Measurements from ENCODE around the gene TSNAXIP1.

The TSNAXIP1 gene

GRCh38 chr16:67773099-67773498, 33.6 kb upstream of the TSNAXIP1 start:
- TF ChIP-seq EZH2phosphoT487 (conservative IDR thresholded peaks at IDR 0.05; ENCODE audit: low read length) (no peak), CTCF (IDR thresholded peaks at IDR 0.05; ENCODE audit: insufficient read depth, low read length, poor library complexity, severe bottlenecking) (no peak)
- no peak overlapping the region for H3K4me3 ChIP-seq (ENCODE audit: insufficient read depth, low read length, poor library complexity, severe bottlenecking)
- no peaks in the 10 kb centered on the region for H3K9me3 ChIP-seq (ENCODE audit: insufficient read depth, low read length)
- H4K20me1 ChIP-seq (ENCODE audit: low read depth, low read length), result no peaks in the 10 kb centered on the region
- no peak overlapping the region for H3K4me2 ChIP-seq (ENCODE audit: low read depth, low read length, poor library complexity, severe bottlenecking)
- no peaks in the 10 kb centered on the region for H3K79me2 ChIP-seq (ENCODE audit: insufficient read depth, low read length)
- no peaks in the 10 kb centered on the region for H3K27me3 ChIP-seq (ENCODE audit: low read length)
- H2AFZ ChIP-seq (ENCODE audit: low read depth, low read length, severe bottlenecking), result no peak overlapping the region
- H3F3A ChIP-seq (ENCODE audit: insufficient read depth), result no peaks in the 10 kb centered on the region
- no peaks in the 10 kb centered on the region for H3K9me2 ChIP-seq (replicated peaks; ENCODE audit: insufficient read depth, low read length)
- H3K36me3 ChIP-seq (ENCODE audit: low read length), result no peaks in the 10 kb centered on the region
- H3K9ac ChIP-seq (ENCODE audit: low read length), result no peak overlapping the region
- H3K27ac ChIP-seq (ENCODE audit: low read depth, low read length), result no peak overlapping the region

GRCh38 chr16:67773569-67774456, 32.9 kb upstream of the TSNAXIP1 start:
- Histone ChIP-seq H3K36me3 (ENCODE audit: low read length) (no peaks in the 10 kb centered on the region), H3K27ac (ENCODE audit: low read depth, low read length) (no peak overlapping the region), H3K9me2 (replicated peaks; ENCODE audit: insufficient read depth, low read length) (no peaks in the 10 kb centered on the region), H2AFZ (ENCODE audit: low read depth, low read length, severe bottlenecking) (no peak overlapping the region), H3K4me3 (ENCODE audit: insufficient read depth, low read length, poor library complexity, severe bottlenecking) (no peak overlapping the region), H3K79me2 (ENCODE audit: insufficient read depth, low read length) (no peaks in the 10 kb centered on the region), H3K9ac (ENCODE audit: low read length) (no peak overlapping the region), H4K20me1 (ENCODE audit: low read depth, low read length) (no peaks in the 10 kb centered on the region), H3F3A (ENCODE audit: insufficient read depth) (no peaks in the 10 kb centered on the region), H3K9me3 (ENCODE audit: insufficient read depth, low read length) (no peaks in the 10 kb centered on the region), H3K4me2 (ENCODE audit: low read depth, low read length, poor library complexity, severe bottlenecking) (no peak overlapping the region), H3K27me3 (ENCODE audit: low read length) (no peaks in the 10 kb centered on the region)
- no peak for TF ChIP-seq EZH2phosphoT487 (conservative IDR thresholded peaks at IDR 0.05; ENCODE audit: low read length)
- TF ChIP-seq CTCF (IDR thresholded peaks at IDR 0.05; ENCODE audit: insufficient read depth, low read length, poor library complexity, severe bottlenecking), result no peak

- H3K36me3 ChIP-seq (ENCODE audit: low read length), result no peaks in the 10 kb centered on the region
Observed at GRCh38 chr16:67774457-67774853, 32.2 kb upstream of the TSNAXIP1 start.

More at GRCh38 chr16:67774457-67774853, 32.2 kb upstream of the TSNAXIP1 start:
- H3K4me2 ChIP-seq (ENCODE audit: low read depth, low read length, poor library complexity, severe bottlenecking), result no peak overlapping the region
- no peak overlapping the region for H3K27ac ChIP-seq (ENCODE audit: low read depth, low read length)
- H3K9me2 ChIP-seq (replicated peaks; ENCODE audit: insufficient read depth, low read length), result no peaks in the 10 kb centered on the region
- TF ChIP-seq EZH2phosphoT487 (conservative IDR thresholded peaks at IDR 0.05; ENCODE audit: low read length) (no peak), CTCF (IDR thresholded peaks at IDR 0.05; ENCODE audit: insufficient read depth, low read length, poor library complexity, severe bottlenecking) (no peak)
- no peak overlapping the region for H3K9ac ChIP-seq (ENCODE audit: low read length)
- H3K4me3 ChIP-seq (ENCODE audit: insufficient read depth, low read length, poor library complexity, severe bottlenecking), result no peak overlapping the region
- no peak overlapping the region for H2AFZ ChIP-seq (ENCODE audit: low read depth, low read length, severe bottlenecking)
- no peaks in the 10 kb centered on the region for H3K79me2 ChIP-seq (ENCODE audit: insufficient read depth, low read length)
- H4K20me1 ChIP-seq (ENCODE audit: low read depth, low read length), result no peaks in the 10 kb centered on the region
- no peaks in the 10 kb centered on the region for H3K27me3 ChIP-seq (ENCODE audit: low read length)
- H3K9me3 ChIP-seq (ENCODE audit: insufficient read depth, low read length), result no peaks in the 10 kb centered on the region
- H3F3A ChIP-seq (ENCODE audit: insufficient read depth), result no peaks in the 10 kb centered on the region
